Tongue (tissue), 2 donors: ENCODE measurements around the gene CEACAM6. TPM values are rescaled to one million over a fixed set of nuclear protein-coding genes. Genes with fewer than 3 reads are reported as not detected.

Experiments
- DNase-seq: peaks from one replicate; pipeline ENCODE4 v3.0.0-alpha.2; 2015
- total RNA-seq: library from RNA; depleted of rRNA; stranded (reverse); fragments of >200 nt; gene quantifications from one replicate; pipeline ENCODE4 v1.2.3, GENCODE V29; 2014

CEACAM6 gene
- total RNA-seq, 1 donor from 2014 or later: 6.7 TPM

- peak; percentile 15 for DNase-seq
Measured at GRCh38 chr19:41799444-41800000, 44.2 kb downstream of the CEACAM6 start.

GRCh38 chr19:41801031-41801430 lies 45.7 kb downstream of the CEACAM6 start:
- DNase-seq: no peak

- DNase-seq: no peak
Measured at GRCh38 chr19:41801792-41802211, 46.5 kb downstream of the CEACAM6 start.

- no peak for DNase-seq
Measured at GRCh38 chr19:41802770-41803169, 47.4 kb downstream of the CEACAM6 start.

GRCh38 chr19:41804336-41804735 lies 49.0 kb downstream of the CEACAM6 start:
- DNase-seq: no peak

GRCh38 chr19:41807176-41807575 lies 51.8 kb downstream of the CEACAM6 start:
- DNase-seq: no peak

- DNase-seq: no peak
Measured at GRCh38 chr19:41808663-41809566, 53.6 kb downstream of the CEACAM6 start.

- no peak for DNase-seq
Measured at GRCh38 chr19:41810301-41810700, 55.0 kb downstream of the CEACAM6 start.

- DNase-seq: no peak
Measured at GRCh38 chr19:41811036-41811435, 55.7 kb downstream of the CEACAM6 start.

GRCh38 chr19:41811981-41812380 lies 56.7 kb downstream of the CEACAM6 start:
- no peak for DNase-seq

- no peak for DNase-seq
Measured at GRCh38 chr19:41813911-41814310, 58.6 kb downstream of the CEACAM6 start.

- DNase-seq: no peak
Measured at GRCh38 chr19:41815301-41815700, 60.0 kb downstream of the CEACAM6 start.

GRCh38 chr19:41816761-41817160 lies 61.4 kb downstream of the CEACAM6 start:
- no peak for DNase-seq

GRCh38 chr19:41821003-41821735 lies 65.8 kb downstream of the CEACAM6 start:
- peak; percentile 18 for DNase-seq

Other genes starting within 250 kb of the CEACAM6 start
- gene CEACAM21, start 179.4 kb upstream of the CEACAM6 start, total RNA-seq: 2.6 TPM
- not detected for gene CEACAM4, start 128.5 kb upstream of the CEACAM6 start, total RNA-seq
- gene CEACAM7, start 67.3 kb upstream of the CEACAM6 start, total RNA-seq: 10.8 TPM
- gene CEACAM5, start 46.9 kb upstream of the CEACAM6 start, total RNA-seq: 5.4 TPM
- gene CEACAM3, start 41.1 kb downstream of the CEACAM6 start, total RNA-seq: not detected
- not detected for gene LYPD4, start 89.2 kb downstream of the CEACAM6 start, total RNA-seq
- not detected for gene DMRTC2, start 89.5 kb downstream of the CEACAM6 start, total RNA-seq
- 898 TPM for gene RPS19, start 104.7 kb downstream of the CEACAM6 start, total RNA-seq
- gene CD79A, start 121.7 kb downstream of the CEACAM6 start, total RNA-seq: 3.5 TPM
- gene ARHGEF1, start 127.7 kb downstream of the CEACAM6 start, total RNA-seq: 30.7 TPM
- gene ERFL, start 172.9 kb downstream of the CEACAM6 start, total RNA-seq: not detected
- 74.6 TPM for gene RABAC1, start 203.8 kb downstream of the CEACAM6 start, total RNA-seq
- 2.4 TPM for gene ATP1A3, start 238.7 kb downstream of the CEACAM6 start, total RNA-seq